GM19351 (cell line): ENCODE data around the gene GPS2.

ENCODE experiments used
- ATAC-seq: cut with Tn5 transposase; IDR thresholded peaks from one replicate; pipeline ENCODE4 v1.9.1; 2021; ENCODE audit warnings: mild to moderate bottlenecking, moderate library complexity; ENCODE audit not compliant: unreplicated experiment

The GPS2 gene

GRCh38 chr17:7293816-7294613 lies 21.1 kb downstream of the GPS2 start:
- no peak for ATAC-seq

GRCh38 chr17:7293159-7293558 lies 22.0 kb downstream of the GPS2 start:
- no peak for ATAC-seq

- ATAC-seq, result no peak
Observed at GRCh38 chr17:7292729-7293128, 22.4 kb downstream of the GPS2 start.

GRCh38 chr17:7292194-7292593 lies 23.0 kb downstream of the GPS2 start:
- ATAC-seq, result no peak

GRCh38 chr17:7290685-7291084 lies 24.5 kb downstream of the GPS2 start:
- ATAC-seq, result no peak

- ATAC-seq, result no peak
Observed at GRCh38 chr17:7290166-7290565, 25.0 kb downstream of the GPS2 start.

- no peak for ATAC-seq
Observed at GRCh38 chr17:7289256-7290032, 25.7 kb downstream of the GPS2 start.

GRCh38 chr17:7285679-7286078 lies 29.5 kb downstream of the GPS2 start:
- no peak for ATAC-seq

- ATAC-seq, result no peak
Observed at GRCh38 chr17:7284911-7285310, 30.2 kb downstream of the GPS2 start.

- ATAC-seq, result no peak
Observed at GRCh38 chr17:7283471-7284216, 31.5 kb downstream of the GPS2 start.

GRCh38 chr17:7282752-7283321 lies 32.3 kb downstream of the GPS2 start:
- no peak for ATAC-seq

GRCh38 chr17:7281953-7282751 lies 33.0 kb downstream of the GPS2 start:
- no peak for ATAC-seq

GRCh38 chr17:7281074-7281952 lies 33.8 kb downstream of the GPS2 start, which contains the start of gene SLC2A4:
Gene SLC2A4 (plus strand): TSS chr17:7281718. CDS start chr17:7281935, 217 bp downstream.
- ATAC-seq, result peak; percentile 53

GRCh38 chr17:7280519-7281073 lies 34.6 kb downstream of the GPS2 start:
- no peak for ATAC-seq

- ATAC-seq, result no peak
Observed at GRCh38 chr17:7279448-7279847, 35.7 kb downstream of the GPS2 start.

- ATAC-seq, result no peak
Observed at GRCh38 chr17:7266784-7267183, 48.4 kb downstream of the GPS2 start.

- ATAC-seq, result no peak
Observed at GRCh38 chr17:7263801-7264078, 51.4 kb downstream of the GPS2 start.

- ATAC-seq, result no peak
Observed at GRCh38 chr17:7262935-7263800, 52.0 kb downstream of the GPS2 start.
